IMR-90 (cell line): ENCODE results near the gene DDX21. TPM values are rescaled to one million over a fixed set of nuclear protein-coding genes. Genes with fewer than 3 reads are reported as not detected.

Experiments
- ATAC-seq: fragments of 200-7000 bp; cut with Tn5 transposase; 2 replicates; pipeline ENCODE4 v1.9.1; 2020; ENCODE audit warnings: low read depth, mild to moderate bottlenecking, moderate library complexity
- BruUV-seq: library from RNA; stranded (reverse); fragments of 400-500 nt; replicated peaks from 2 replicates; lab custom pipeline; 2021; lab: Mats Ljungman, UMichigan
- CTCF ChIA-PET: fragments of 300-600 bp; formaldehyde crosslinking; extraction: SDS; loops from one replicate; lab custom pipeline; 2021; ENCODE audit warnings: antibody characterized with exemption; lab: Yijun Ruan, JAX
- POLR2A ChIA-PET: fragments of 300-600 bp; sonication (Branson Sonifier 250); formaldehyde crosslinking; loops from one replicate; lab custom pipeline; 2022; ENCODE audit warnings: antibody characterized with exemption; ENCODE audit not compliant: unreplicated experiment; lab: Charles Lee
- DNase-seq: peaks from one replicate; pipeline ENCODE4 v3.0.0; 2013
- H2AFZ ChIP-seq: replicated peaks from 2 replicates; pipeline ENCODE3; 2013; ENCODE audit warnings: low read length, mild to moderate bottlenecking; ENCODE audit not compliant: poor library complexity
- H2AK5ac ChIP-seq: 2 replicates; pipeline ENCODE4 v1.6.1; 2013; ENCODE audit warnings: low read depth, low read length, inconsistent platforms
- H2AK9ac ChIP-seq: replicated peaks from 2 replicates; pipeline ENCODE3; 2013; ENCODE audit warnings: mild to moderate bottlenecking, low read depth, low read length, moderate library complexity; ENCODE audit not compliant: poor library complexity
- H2BK120ac ChIP-seq: 2 replicates; pipeline ENCODE4 v1.6.1; 2013; ENCODE audit warnings: low read depth, low read length, inconsistent platforms
- H2BK15ac ChIP-seq: 3 replicates; pipeline ENCODE4 v1.6.1; 2013; ENCODE audit warnings: low read depth, low read length, inconsistent platforms
- H2BK20ac ChIP-seq: 2 replicates; pipeline ENCODE4 v1.6.1; 2013; ENCODE audit warnings: low read depth, mild to moderate bottlenecking, inconsistent platforms, low read length, moderate library complexity
- H2BK5ac ChIP-seq: 2 replicates; pipeline ENCODE4 v1.6.1; 2013; ENCODE audit warnings: mild to moderate bottlenecking, low read depth, low read length, inconsistent platforms; ENCODE audit not compliant: poor library complexity, severe bottlenecking
- H3K14ac ChIP-seq: replicated peaks from 2 replicates; pipeline ENCODE4 v1.6.1; 2013; ENCODE audit warnings: low read depth, low read length, inconsistent platforms
- H3K18ac ChIP-seq: 2 replicates; pipeline ENCODE4 v1.6.1; 2013; ENCODE audit warnings: low read depth, low read length, control low read depth
- H3K23ac ChIP-seq: 2 replicates; pipeline ENCODE4 v1.6.1; 2013; ENCODE audit warnings: low read depth, low read length, inconsistent platforms
- H3K27ac ChIP-seq: 2 replicates; pipeline ENCODE4 v1.5.1; 2013; ENCODE audit warnings: mild to moderate bottlenecking, control low read depth, low read length; ENCODE audit not compliant: insufficient read depth
- H3K27me3 ChIP-seq: 2 replicates; pipeline ENCODE4 v1.6.1; 2013; ENCODE audit warnings: low read length; ENCODE audit not compliant: control insufficient read depth, insufficient read depth
- H3K36me3 ChIP-seq: 2 replicates; pipeline ENCODE4 v1.6.1; 2013; ENCODE audit warnings: low read length, mixed read lengths; ENCODE audit not compliant: control insufficient read depth, insufficient read depth
- H3K4ac ChIP-seq: 2 replicates; pipeline ENCODE4 v1.6.1; 2013; ENCODE audit warnings: low read depth, low read length, inconsistent platforms
- H3K4me1 ChIP-seq: 2 replicates; pipeline ENCODE4 v1.6.1; 2013; ENCODE audit warnings: low read length, mixed read lengths; ENCODE audit not compliant: control insufficient read depth, insufficient read depth
- H3K4me2 ChIP-seq: 2 replicates; pipeline ENCODE4 v1.6.1; 2013; ENCODE audit warnings: low read depth, mild to moderate bottlenecking, control low read depth, low read length, moderate library complexity
- H3K4me3 ChIP-seq: 2 replicates; pipeline ENCODE4 v1.5.1; 2013; ENCODE audit warnings: low read depth, mild to moderate bottlenecking, control low read depth, low read length, moderate library complexity; ENCODE audit not compliant: insufficient read depth
- H3K56ac ChIP-seq: 2 replicates; pipeline ENCODE4 v1.6.1; 2013; ENCODE audit warnings: low read length, inconsistent platforms; ENCODE audit not compliant: insufficient read depth; ENCODE audit errors: extremely low read depth
- H3K79me1 ChIP-seq, 2 experiments: 2 replicates each; pipeline ENCODE4 v1.6.1; 2013; ENCODE audit warnings: low read length in 2 of 2, inconsistent platforms in 1 of 2, low read depth in 1 of 2
- H3K9ac ChIP-seq: 2 replicates; pipeline ENCODE4 v1.6.1; 2013; ENCODE audit warnings: low read depth, low read length, control low read depth
- H3K9me1 ChIP-seq: 2 replicates; pipeline ENCODE4 v1.6.1; 2013; ENCODE audit warnings: low read length, inconsistent platforms; ENCODE audit not compliant: insufficient read depth
- H3K9me3 ChIP-seq: 2 replicates; pipeline ENCODE4 v1.6.1; 2013; ENCODE audit warnings: low read length; ENCODE audit not compliant: control insufficient read depth, insufficient read depth
- H4K20me1 ChIP-seq: 2 replicates; pipeline ENCODE4 v1.6.1; 2013; ENCODE audit warnings: low read length, inconsistent platforms; ENCODE audit not compliant: insufficient read depth
- H4K5ac ChIP-seq: 2 replicates; pipeline ENCODE4 v1.6.1; 2013; ENCODE audit warnings: mild to moderate bottlenecking, low read depth, low read length, control low read depth
- H4K8ac ChIP-seq, 2 experiments: 2 replicates each; pipeline ENCODE4 v1.6.1; 2013; ENCODE audit warnings: low read depth in 2 of 2, low read length in 2 of 2, control low read depth in 1 of 2, inconsistent platforms in 1 of 2
- H4K91ac ChIP-seq: 2 replicates; pipeline ENCODE4 v1.6.1; 2013; ENCODE audit warnings: low read depth, low read length, inconsistent platforms; ENCODE audit not compliant: insufficient read depth
- NFE2L2 ChIP-seq: fragments of 150-350 bp; IDR thresholded peaks from 2 replicates; pipeline ENCODE4 v1.6.1; 2016; ENCODE audit warnings: low read depth, mild to moderate bottlenecking, low read length
- RCOR1 ChIP-seq: IDR thresholded peaks from 2 replicates; pipeline ENCODE4 v1.6.1; 2012; ENCODE audit warnings: mild to moderate bottlenecking, low read length, improper control_type of control experiment; ENCODE audit not compliant: insufficient replicate concordance
- WGBS, 2 experiments: methylation state at CpG; one replicate each; pipeline versions ENCODE4 v1.1.5 to v1.1.7; 2013; ENCODE audit warnings: missing lambda C conversion rate in 2 of 2; ENCODE audit not compliant: insufficient read length in 1 of 2; ENCODE audit errors: extremely low coverage in 2 of 2; 5-methylcytosine and 5-hydroxymethylcytosine counted together
- dilution Hi-C: fragments of 300-500 bp; cut with HindIII; formaldehyde crosslinking; loops from one replicate; pipeline ENCODE4 v1.14.3; 2018; ENCODE audit warnings: low sequenced_read_pairs; ENCODE audit not compliant: unreplicated experiment
- in situ Hi-C: fragments of 300-500 bp; cut with MboI; formaldehyde crosslinking; loops from 3 replicates; pipeline ENCODE4 v1.14.3; 2019; ENCODE audit warnings: low sequenced_read_pairs, inconsistent platforms, mixed read lengths
- intact Hi-C: fragments of 100-400 bp; cut with micrococcal nuclease; formaldehyde crosslinking; loops from 2 replicates; pipeline ENCODE4 v1.10.0; 2022
- polyA plus RNA-seq, 3 experiments: library from polyadenylated mRNA; depleted of rRNA; stranded (reverse); fragments of >200 nt; gene quantifications; 2 replicates each; pipeline ENCODE4 v1.2.3, GENCODE V29; 2012; ENCODE audit warnings: low replicate concordance in 1 of 3
- total RNA-seq: library from RNA; depleted of rRNA; stranded (reverse); fragments of >200 nt; gene quantifications from 2 replicates; pipeline ENCODE4 v1.2.3, GENCODE V29; 2012

DDX21 gene
- total and polyA plus RNA-seq, 2 of the 4 experiments (the other 2 are of a cell fraction): 43.2 to 73.7 TPM

DNA sequence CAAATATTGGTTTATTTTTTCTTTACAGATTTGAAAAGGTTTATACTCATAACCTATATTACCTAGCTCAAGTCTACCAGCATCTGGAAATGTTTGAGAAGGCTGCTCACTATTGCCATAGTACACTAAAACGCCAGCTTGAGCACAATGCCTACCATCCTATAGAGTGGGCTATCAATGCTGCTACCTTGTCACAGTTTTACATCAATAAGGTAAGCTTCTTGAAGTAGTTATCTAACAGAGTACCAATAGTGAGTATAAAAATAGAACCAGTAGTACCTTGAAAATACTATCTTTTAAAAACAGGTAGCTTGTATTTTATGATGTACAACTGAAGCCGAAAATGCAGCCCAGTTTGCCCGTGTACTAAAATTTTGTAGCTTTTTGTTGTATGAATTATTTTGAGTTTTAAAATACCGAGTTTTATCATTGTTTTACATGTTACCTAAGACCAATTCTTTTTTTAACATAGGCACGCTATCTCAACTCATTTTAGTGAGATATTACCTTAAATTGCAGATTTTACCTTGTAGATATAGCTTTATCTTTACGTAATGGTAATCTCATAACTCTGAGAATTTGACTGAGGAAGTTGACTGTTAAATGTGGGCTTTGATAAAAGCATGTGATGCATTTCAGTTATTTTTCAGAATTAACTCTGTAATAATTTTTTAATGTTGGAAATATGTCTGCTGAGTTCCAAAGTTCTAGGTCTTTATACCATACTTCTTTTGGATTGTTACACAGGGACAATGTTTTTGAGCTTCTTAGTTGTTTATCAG is 49.9 kb downstream of the DDX21 start:
- Histone ChIP-seq H4K8ac (no peak overlapping the region; a peak in 1 of 4 replicates), H3K27ac (no peak overlapping the region), H4K91ac (no peak overlapping the region), H2AFZ (no peak overlapping the region), H2BK20ac (no peak overlapping the region), H3K36me3 (peaks cover 20% of the 10 kb centered on the region), H3K79me1 (peaks cover 17 to 28% of the 10 kb centered on the region in 2 experiments), H4K5ac (no peak overlapping the region), H3K18ac (no peak overlapping the region), H3K4me3 (no peak overlapping the region), H3K14ac (no peak overlapping the region), H3K4ac (no peak overlapping the region), H3K4me2 (no peak overlapping the region), H3K56ac (no peak overlapping the region), H2BK15ac (no peak overlapping the region), H2BK120ac (no peak overlapping the region), H2AK9ac (no peak overlapping the region), H3K4me1 (0 out of 2 replicates have a peak, but pooled peaks cover 2% of the 10 kb centered on the region), H4K20me1 (peaks cover 4% of the 10 kb centered on the region; the same call in 1 of the 2 replicates), H3K9me1 (no peaks in the 10 kb centered on the region), H3K9ac (no peak overlapping the region), H3K23ac (no peak overlapping the region), H3K9me3 (no peaks in the 10 kb centered on the region), H2BK5ac (no peak overlapping the region), H2AK5ac (no peak overlapping the region), H3K27me3 (no peaks in the 10 kb centered on the region)
- ATAC-seq (no peak), DNase-seq (no peak)
- no peak for TF ChIP-seq NFE2L2
- no peak for TF ChIP-seq RCOR1
- BruUV-seq: no TSS peak
- in situ Hi-C loops (loop anchor here (5.0 to 10.0 kb wide), 2 partner anchors 86 to 409 kb away; partner anchors contain the start of gene TACR2), intact Hi-C loops (loop anchor here (1.0 to 5.0 kb wide), 2 partner anchors 87 to 406 kb away; no protein-coding TSS in a partner anchor), dilution Hi-C loops (loop anchor here (25.0 kb wide), 1 partner anchor 106 kb away; the partner anchor contains the start of gene VPS26A)
- CTCF ChIA-PET: interaction anchor here (1.5 to 2.6 kb wide), 3 partner anchors 18 to 88 kb away, joined by 6 to 16 read pairs (median 7); no protein-coding TSS in a partner anchor
- POLR2A ChIA-PET: interaction anchor here (0.6 kb wide), 1 partner anchor 178 kb away, joined by 7 read pairs; the partner anchor contains the start of gene STOX1
- WGBS, 2 experiments: no CpG with 5 or more reads among the region's 6 CpGs
